NCI-H748 treated with DMSO at 0.1 percent for 48 hours (cell line): ENCODE data around the gene CALML3.

Experiments
- DNase-seq: peaks from one replicate; lab custom pipeline; 2025; lab: John Stamatoyannopoulos, UW

The CALML3 gene

GRCh38 chr10:5525561-5526341 is 990 bp downstream of the CALML3 start:
- no peak for DNase-seq

GRCh38 chr10:5526691-5527331 is 2.0 kb downstream of the CALML3 start:
- DNase-seq: no peak

- DNase-seq: no peak
Observed at GRCh38 chr10:5527332-5528200, 2.8 kb downstream of the CALML3 start.

GRCh38 chr10:5528989-5529701 is 4.4 kb downstream of the CALML3 start:
- DNase-seq: no peak

GRCh38 chr10:5529702-5530411 is 5.1 kb downstream of the CALML3 start:
- DNase-seq: no peak

GRCh38 chr10:5530412-5530806 is 5.6 kb downstream of the CALML3 start:
- no peak for DNase-seq

- DNase-seq: no peak
Observed at GRCh38 chr10:5530846-5531557, 6.2 kb downstream of the CALML3 start.

GRCh38 chr10:5531558-5532306 is 7.0 kb downstream of the CALML3 start:
- DNase-seq: no peak

- DNase-seq: no peak
Observed at GRCh38 chr10:5532307-5532605, 7.5 kb downstream of the CALML3 start.

- no peak for DNase-seq
Observed at GRCh38 chr10:5532618-5533097, 7.9 kb downstream of the CALML3 start.

- no peak for DNase-seq
Observed at GRCh38 chr10:5533098-5533731, 8.5 kb downstream of the CALML3 start.

GRCh38 chr10:5534051-5534821 is 9.5 kb downstream of the CALML3 start:
- no peak for DNase-seq

- no peak for DNase-seq
Observed at GRCh38 chr10:5534880-5535856, 10.4 kb downstream of the CALML3 start.

GRCh38 chr10:5536486-5537081 is 11.8 kb downstream of the CALML3 start:
- no peak for DNase-seq

- no peak for DNase-seq
Observed at GRCh38 chr10:5537684-5538083, 12.9 kb downstream of the CALML3 start.

- DNase-seq: no peak
Observed at GRCh38 chr10:5538446-5538845, 13.7 kb downstream of the CALML3 start.
